Psoas muscle (tissue), 8 donors: ENCODE results near the gene TSKU. TPM values are rescaled to one million over a fixed set of nuclear protein-coding genes. Genes with fewer than 3 reads are reported as not detected.
"Not testable (repeated sequence)": the region's sequence is repeated elsewhere in the genome, so short reads cannot be mapped to it uniquely, and the experiment has no call there.

Experiments used
- ATAC-seq, 4 donors: fragments of 200-7000 bp; cut with Tn5 transposase; one replicate each; pipeline ENCODE4 v1.9.1; 2020; ENCODE audit warnings: moderate library complexity in 3 of 4, mild to moderate bottlenecking in 2 of 4
- DNase-seq, 2 donors: peaks; one replicate each; pipeline ENCODE4 v3.0.0-alpha.2; 2020
- H3K27ac ChIP-seq: fragments of 200-600 bp; one replicate; pipeline ENCODE4 v1.8.0; 2022
- H3K27me3 ChIP-seq, 3 donors: fragments of 200-600 bp in 1 of 3; one replicate each; pipeline versions ENCODE4 v1.6.1 to v1.8.0; 2013 to 2022; ENCODE audit warnings: low read length in 2 of 3, mild to moderate bottlenecking in 2 of 3, moderate library complexity in 1 of 3; ENCODE audit not compliant: insufficient read depth in 3 of 3
- H3K36me3 ChIP-seq, 2 donors: fragments of 200-600 bp in 1 of 2; one replicate each; pipeline versions ENCODE4 v1.6.1 to v1.8.0; 2013 to 2022; ENCODE audit warnings: low read depth in 1 of 2, mild to moderate bottlenecking in 1 of 2, moderate library complexity in 1 of 2; ENCODE audit not compliant: insufficient read depth in 1 of 2
- H3K4me1 ChIP-seq: fragments of 200-600 bp; one replicate; pipeline ENCODE4 v1.8.0; 2022
- H3K4me3 ChIP-seq: fragments of 200-600 bp; one replicate; pipeline ENCODE4 v1.8.0; 2022; ENCODE audit warnings: mild to moderate bottlenecking
- H3K9me3 ChIP-seq: fragments of 200-600 bp; one replicate; pipeline ENCODE4 v1.8.0; 2022
- WGBS, 3 donors: extraction: QIAGEN DNeasy Blood & Tissue Kit; methylation state at CpG; one replicate each; pipeline versions ENCODE4 v1.1.6 to v1.1.7; 2013; 5-methylcytosine and 5-hydroxymethylcytosine counted together
- intact Hi-C, 2 donors: fragments of 100-400 bp; cut with DNase I; formaldehyde crosslinking; loops; one replicate each; pipeline versions ENCODE4 v1.11.0 to v1.14.2; 2022
- polyA plus RNA-seq, 3 donors: library from polyadenylated mRNA; stranded (reverse); fragments of 200-250 nt; gene quantifications; one replicate each; pipeline ENCODE4 v1.2.3, GENCODE V29; 2013
- total RNA-seq, 4 donors: library from RNA; stranded (reverse); fragmentation: NEBNext Ultra II Directional in 2 of 4; extraction: Animal tissue kit (Norgen Biotek cat#: 25700) in 2 of 4; gene quantifications; one replicate each; pipeline versions ENCODE4 v1.2.1 to v1.2.4, GENCODE V29; 2021 to 2023
- TF ChIP-seq, protein P1 (sequence below): fragments of 200-600 bp; IDR thresholded peaks from one replicate; pipeline ENCODE4 v1.8.0; 2022; ENCODE audit warnings: antibody characterized with exemption
- donor health status: healthy with polysubstance abuse.
- donor health status: DM: no; HTN: no; CAD: no; lungs with moderate emphysema.
- donor health status: Bipolar disorder and iron deficiency.
- donor health status: healthy.
- donor health status: DM: yes; HTN: yes; CAD: no.
- donor health status: DM: no; HTN: no; CAD: no.
- donor health status: DM: no; HTN: no; CAD: no.
- donor health status: DM: yes; HTN: yes; CAD: no.

The TSKU gene
- total and polyA plus RNA-seq, 7 donors = 3.1 to 11.4 (median 4.0) TPM

DNA sequence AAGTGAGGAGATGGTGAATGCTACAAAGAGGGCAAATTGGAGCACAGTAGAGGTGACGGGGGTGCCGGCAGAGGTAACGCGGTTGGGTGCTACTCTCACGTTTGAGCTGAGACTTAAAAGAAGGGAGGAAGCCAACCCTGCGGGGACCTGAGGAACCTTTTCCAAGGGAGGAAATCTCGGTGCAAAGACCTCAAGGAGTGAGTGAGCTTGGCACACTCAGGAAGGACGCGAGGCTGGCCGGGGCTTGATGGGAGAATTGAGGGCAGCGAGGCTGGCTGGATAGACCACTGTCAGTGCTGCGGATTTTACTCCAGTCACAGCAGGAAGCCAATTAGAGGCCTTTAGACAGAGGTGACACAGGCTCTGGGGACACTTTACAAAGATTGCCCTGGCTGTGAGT, 25.0 kb downstream of the TSKU start:
- ATAC-seq (no peak), DNase-seq (no peak)
- no peak overlapping the region for H3K27ac ChIP-seq
- 89 to 94% (median 93%) methylated on average over 12 of the region's 12 CpGs for WGBS, 3 donors
- H3K4me1 ChIP-seq = no peaks in the 10 kb centered on the region
- no peaks in the 10 kb centered on the region for H3K27me3 ChIP-seq
- TF ChIP-seq, protein P1, sequence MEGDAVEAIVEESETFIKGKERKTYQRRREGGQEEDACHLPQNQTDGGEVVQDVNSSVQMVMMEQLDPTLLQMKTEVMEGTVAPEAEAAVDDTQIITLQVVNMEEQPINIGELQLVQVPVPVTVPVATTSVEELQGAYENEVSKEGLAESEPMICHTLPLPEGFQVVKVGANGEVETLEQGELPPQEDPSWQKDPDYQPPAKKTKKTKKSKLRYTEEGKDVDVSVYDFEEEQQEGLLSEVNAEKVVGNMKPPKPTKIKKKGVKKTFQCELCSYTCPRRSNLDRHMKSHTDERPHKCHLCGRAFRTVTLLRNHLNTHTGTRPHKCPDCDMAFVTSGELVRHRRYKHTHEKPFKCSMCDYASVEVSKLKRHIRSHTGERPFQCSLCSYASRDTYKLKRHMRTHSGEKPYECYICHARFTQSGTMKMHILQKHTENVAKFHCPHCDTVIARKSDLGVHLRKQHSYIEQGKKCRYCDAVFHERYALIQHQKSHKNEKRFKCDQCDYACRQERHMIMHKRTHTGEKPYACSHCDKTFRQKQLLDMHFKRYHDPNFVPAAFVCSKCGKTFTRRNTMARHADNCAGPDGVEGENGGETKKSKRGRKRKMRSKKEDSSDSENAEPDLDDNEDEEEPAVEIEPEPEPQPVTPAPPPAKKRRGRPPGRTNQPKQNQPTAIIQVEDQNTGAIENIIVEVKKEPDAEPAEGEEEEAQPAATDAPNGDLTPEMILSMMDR = no peak
- H3K9me3 ChIP-seq = no peaks in the 10 kb centered on the region
- intact Hi-C loops = loop anchor here (2.0 to 5.0 kb wide), 2 partner anchors 111 to 284 kb away; no protein-coding TSS in a partner anchor
- no peak overlapping the region for H3K4me3 ChIP-seq
- H3K36me3 ChIP-seq = no peaks in the 10 kb centered on the region

DNA sequence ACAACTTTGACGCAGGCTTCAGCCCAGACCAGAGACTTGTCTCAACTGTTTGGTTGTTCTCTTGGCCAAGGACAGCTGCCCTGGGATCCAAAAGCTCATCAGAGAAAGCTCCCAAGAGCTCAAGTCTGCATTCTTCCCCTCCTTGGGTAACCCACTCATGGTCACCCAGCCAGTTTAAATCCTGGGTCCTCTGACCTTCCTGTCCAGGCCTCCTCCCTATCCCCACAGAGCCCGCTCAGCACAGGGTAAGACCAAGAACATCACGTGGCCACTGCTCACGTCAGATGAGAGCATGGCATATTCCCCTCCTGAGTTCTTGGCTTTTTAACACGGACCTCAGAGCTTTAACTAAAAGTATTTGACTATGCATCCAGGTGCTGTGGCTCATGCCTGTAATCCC, 25.8 kb downstream of the TSKU start:
- no peak overlapping the region for H3K27ac ChIP-seq
- H3K36me3 ChIP-seq = no peaks in the 10 kb centered on the region
- ATAC-seq (no peak), DNase-seq (no peak)
- 87 to 92% (median 92%) methylated on average over 5 of the region's 5 CpGs for WGBS, 3 donors
- H3K9me3 ChIP-seq = no peaks in the 10 kb centered on the region
- TF ChIP-seq, protein P1 = no peak
- H3K4me1 ChIP-seq = no peaks in the 10 kb centered on the region
- no peak overlapping the region for H3K4me3 ChIP-seq
- intact Hi-C loops = loop anchor here (2.0 to 5.0 kb wide), 2 partner anchors 110 to 283 kb away; no protein-coding TSS in a partner anchor
- no peaks in the 10 kb centered on the region for H3K27me3 ChIP-seq

DNA sequence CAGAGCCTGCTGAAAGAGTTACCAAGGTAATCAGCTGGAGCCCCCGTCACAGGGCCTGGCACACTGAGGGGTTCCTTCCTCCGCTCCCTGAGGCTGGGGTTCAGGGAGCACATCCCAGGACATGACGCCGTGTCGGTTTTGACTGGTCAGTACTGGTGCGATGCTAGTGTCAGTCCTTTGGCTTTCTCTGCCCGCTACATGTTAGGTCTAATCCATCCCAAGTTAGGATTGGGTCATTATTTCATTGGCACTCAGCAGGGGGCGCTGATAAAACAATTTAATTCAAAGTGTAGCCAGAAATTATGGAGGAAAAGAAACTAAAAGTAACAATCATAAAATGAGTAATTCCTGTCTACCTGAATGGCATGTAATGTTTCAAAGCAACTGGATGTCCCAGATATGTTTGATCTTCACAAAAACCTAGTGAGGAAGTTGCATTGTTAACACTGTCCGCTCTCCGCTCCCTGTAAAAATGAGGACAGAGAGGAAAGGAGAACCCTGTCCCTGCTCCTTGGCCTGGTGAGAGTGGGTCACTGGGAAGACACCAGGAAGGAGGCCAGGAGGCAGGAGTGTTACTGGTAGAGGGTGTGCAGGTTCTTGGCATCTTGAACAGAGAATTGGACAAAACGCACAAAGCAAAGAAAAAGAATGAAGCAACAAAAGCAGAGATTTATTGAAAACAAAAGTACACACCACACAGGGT, 27.1 kb downstream of the TSKU start:
- Histone ChIP-seq H3K9me3 (no peaks in the 10 kb centered on the region), H3K4me3 (no peak overlapping the region), H3K27ac (peak overlapping the region; percentile 27), H3K4me1 (no peaks in the 10 kb centered on the region), H3K27me3 (no peaks in the 10 kb centered on the region), H3K36me3 (no peaks in the 10 kb centered on the region)
- intact Hi-C loops = no loop called here
- DNase-seq = no peak
- TF ChIP-seq, protein P1 = peak; percentile 39
- WGBS, 3 donors = 74 to 79% (median 78%) methylated on average over 11 of the region's 11 CpGs
- no peak for ATAC-seq

DNA sequence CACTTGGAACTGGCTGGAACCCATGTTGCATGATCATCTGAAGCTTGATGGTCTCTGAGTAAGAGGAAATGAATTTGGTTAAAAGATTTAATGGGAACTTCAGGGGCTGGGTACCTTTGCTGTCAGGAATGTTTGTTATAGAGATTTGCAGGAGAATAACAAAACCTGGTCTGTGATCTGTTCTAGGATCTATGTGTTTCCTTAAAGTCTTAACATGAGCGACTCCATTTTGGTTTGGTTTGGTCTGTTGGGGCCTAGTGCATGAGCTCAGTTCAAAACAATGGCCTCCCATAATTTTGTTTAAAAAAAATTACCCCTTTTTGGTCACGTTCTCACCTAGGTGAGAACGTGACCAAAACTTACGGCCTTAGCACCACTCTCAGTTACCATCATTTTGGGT, 28.1 kb downstream of the TSKU start:
- intact Hi-C loops = no loop called here
- ATAC-seq (no peak), DNase-seq (no peak)
- no peak overlapping the region for H3K27ac ChIP-seq
- no peaks in the 10 kb centered on the region for H3K27me3 ChIP-seq
- H3K4me1 ChIP-seq = no peaks in the 10 kb centered on the region
- 93 to 97% (median 95%) methylated on average over 4 of the region's 4 CpGs for WGBS, 3 donors
- no peak overlapping the region for H3K4me3 ChIP-seq
- H3K9me3 ChIP-seq = peaks cover 6% of the 10 kb centered on the region
- TF ChIP-seq, protein P1 = no peak
- no peaks in the 10 kb centered on the region for H3K36me3 ChIP-seq

DNA sequence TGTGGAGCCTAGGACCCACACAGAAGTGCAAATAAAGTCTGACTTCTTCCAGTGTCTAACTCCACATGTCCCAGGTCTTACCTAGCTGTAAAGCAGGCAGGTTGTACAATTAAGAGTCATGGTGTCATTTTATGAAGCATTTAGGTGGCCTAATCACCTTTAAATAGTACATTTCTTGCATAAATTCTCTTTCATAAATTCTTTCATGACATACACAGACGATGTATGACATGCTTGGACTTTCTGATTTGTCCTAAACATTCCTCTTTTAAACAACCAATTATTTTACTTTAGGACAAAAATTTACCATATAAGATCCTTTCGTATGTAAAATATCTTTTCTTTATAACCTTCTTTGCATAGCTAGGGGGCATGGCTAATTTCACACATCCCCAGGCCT, 31.3 kb downstream of the TSKU start:
- no peak for ATAC-seq
- WGBS, 3 donors = 95 to 97% (median 97%) methylated on average over 2 of the region's 2 CpGs
- Histone ChIP-seq H3K4me3 (no peak overlapping the region), H3K27me3 (no peaks in the 10 kb centered on the region), H3K4me1 (no peaks in the 10 kb centered on the region), H3K27ac (no peak overlapping the region), H3K36me3 (no peaks in the 10 kb centered on the region), H3K9me3 (peaks cover 6% of the 10 kb centered on the region)
- DNase-seq = no peak
- intact Hi-C loops = no loop called here
- TF ChIP-seq, protein P1 = no peak

DNA sequence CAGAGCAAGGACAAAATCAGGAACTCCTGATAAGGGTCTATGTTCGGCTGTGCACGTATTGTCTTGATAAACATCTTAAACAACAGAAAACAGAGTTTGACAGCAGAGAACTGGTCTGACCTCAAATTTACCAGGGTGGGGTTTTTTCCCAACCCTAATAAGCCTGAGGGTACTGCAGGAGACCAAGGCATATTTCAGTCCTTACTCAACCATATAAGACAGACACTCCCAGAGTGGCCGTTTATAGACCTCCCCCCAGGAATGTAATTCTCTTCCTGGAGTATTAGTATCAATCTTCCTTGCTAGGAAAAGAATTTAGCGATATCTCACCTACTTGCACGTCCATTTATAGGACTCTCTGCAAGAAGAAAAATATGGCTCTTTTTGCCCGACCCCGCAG, 32.5 kb downstream of the TSKU start:
- DNase-seq, H3K9me3 ChIP-seq, H3K27me3 ChIP-seq, H3K36me3 ChIP-seq, H3K4me3 ChIP-seq, ATAC-seq, H3K4me1 ChIP-seq, intact Hi-C loops, H3K27ac ChIP-seq: not testable (repeated sequence)
- 93 to 94% (median 94%) methylated on average over 7 of the region's 7 CpGs for WGBS, 3 donors
